GM19240 (cell line): Measurements from ENCODE around the gene DTYMK.
"Not testable (repeated sequence)": the region's sequence is repeated elsewhere in the genome, so short reads cannot be mapped to it uniquely, and the experiment has no call there.

Experiments
- DNase-seq: peaks from one replicate; pipeline ENCODE4 v3.0.0; 2011; ENCODE audit warnings: low spot score; ENCODE audit not compliant: insufficient read length

DTYMK gene

GRCh38 chr2:241686650-241687425, at the start of gene DTYMK:
DTYMK (minus strand) TSS chr2:241686815; CDS start chr2:241686783, 32 bp downstream.
- peak; percentile 99 for DNase-seq

GRCh38 chr2:241736111-241736510, 49.5 kb upstream of the DTYMK start:
- DNase-seq = no peak

GRCh38 chr2:241734467-241735208, 48.0 kb upstream of the DTYMK start, which contains the start of gene D2HGDH:
D2HGDH (plus strand) TSS chr2:241734630; CDS start chr2:241735225, 595 bp downstream.
- DNase-seq = peak; percentile 89

GRCh38 chr2:241734208-241734466, 47.5 kb upstream of the DTYMK start:
- DNase-seq = no peak

- DNase-seq = no peak
Measured at GRCh38 chr2:241733391-241734207, 47.0 kb upstream of the DTYMK start.

GRCh38 chr2:241732513-241733186, 46.0 kb upstream of the DTYMK start:
- DNase-seq = not testable (repeated sequence)

GRCh38 chr2:241730671-241731293, 44.2 kb upstream of the DTYMK start:
- no peak for DNase-seq

- DNase-seq = no peak
Measured at GRCh38 chr2:241729868-241730267, 43.3 kb upstream of the DTYMK start.

GRCh38 chr2:241728627-241729026, 42.0 kb upstream of the DTYMK start:
- DNase-seq = no peak

- no peak for DNase-seq
Measured at GRCh38 chr2:241728000-241728399, 41.4 kb upstream of the DTYMK start.

- no peak for DNase-seq
Measured at GRCh38 chr2:241726459-241726858, 39.8 kb upstream of the DTYMK start.

GRCh38 chr2:241724975-241725870, 38.6 kb upstream of the DTYMK start:
- no peak for DNase-seq

GRCh38 chr2:241724259-241724974, 37.8 kb upstream of the DTYMK start:
- no peak for DNase-seq

- DNase-seq = no peak
Measured at GRCh38 chr2:241722896-241723454, 36.4 kb upstream of the DTYMK start.

GRCh38 chr2:241721852-241722251, 35.2 kb upstream of the DTYMK start:
- DNase-seq = no peak

- no peak for DNase-seq
Measured at GRCh38 chr2:241720560-241720959, 33.9 kb upstream of the DTYMK start.

GRCh38 chr2:241720099-241720498, 33.5 kb upstream of the DTYMK start:
- DNase-seq = no peak

GRCh38 chr2:241719093-241719492, 32.5 kb upstream of the DTYMK start:
- DNase-seq = no peak

GRCh38 chr2:241708879-241709278, 22.3 kb upstream of the DTYMK start:
- DNase-seq = no peak
